NCI-H1436 (cell line): ENCODE measurements around the gene GOLT1A.
A peak's percentile ranks its signal among the peaks of the same experiment; 100 is the strongest.

Source experiments
- DNase-seq: peaks from one replicate; lab custom pipeline; 2025; lab: John Stamatoyannopoulos, UW

The GOLT1A gene

GRCh38 chr1:204155881-204156280 is 57.9 kb downstream of the GOLT1A start:
- DNase-seq: no peak

- peak; percentile 46 for DNase-seq
Observed at GRCh38 chr1:204154568-204155255, 59.1 kb downstream of the GOLT1A start.

GRCh38 chr1:204153667-204154066 is 60.1 kb downstream of the GOLT1A start:
- no peak for DNase-seq

GRCh38 chr1:204152310-204153044 is 61.3 kb downstream of the GOLT1A start:
- DNase-seq: no peak

- peak; percentile 77 for DNase-seq
Observed at GRCh38 chr1:204151552-204152309, 62.1 kb downstream of the GOLT1A start, which contains the start of gene ETNK2. Gene ETNK2, minus strand, starts transcription at chr1:204152044. Its CDS starts 192 bp downstream, at chr1:204151852.

GRCh38 chr1:204150702-204151551 is 62.9 kb downstream of the GOLT1A start:
- no peak for DNase-seq

- DNase-seq: no peak
Observed at GRCh38 chr1:204149635-204150565, 63.9 kb downstream of the GOLT1A start.

GRCh38 chr1:204149107-204149506 is 64.7 kb downstream of the GOLT1A start:
- no peak for DNase-seq
